ENCODE results near the gene SETBP1.

The SETBP1 gene

GRCh38 chr18:44679056-44679913 lies 1.4 kb upstream of the SETBP1 start:
- in situ Hi-C loops (cut with MboI; ENCODE audit: low sequenced_read_pairs), result no loop called here

DNA sequence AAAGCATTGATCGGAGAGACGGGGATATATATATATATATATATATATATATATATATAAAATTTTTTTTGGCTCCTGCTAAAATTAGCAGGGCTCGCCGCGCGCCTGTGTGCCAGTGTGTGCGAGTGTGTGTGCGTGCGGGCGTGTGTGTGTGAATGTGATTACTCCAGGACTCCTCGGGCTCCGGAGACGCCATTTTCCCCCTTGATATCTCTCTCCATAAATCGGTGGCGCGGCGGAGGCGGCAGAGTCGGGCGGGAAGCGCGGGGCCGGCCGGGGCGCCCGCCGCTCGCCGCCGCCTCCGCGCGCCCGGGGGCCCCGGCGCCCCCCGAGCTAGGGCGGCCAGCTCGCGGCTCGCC lies 795 bp upstream of the SETBP1 start:
- in situ Hi-C loops (cut with MboI; ENCODE audit: low sequenced_read_pairs), result no loop called here

DNA sequence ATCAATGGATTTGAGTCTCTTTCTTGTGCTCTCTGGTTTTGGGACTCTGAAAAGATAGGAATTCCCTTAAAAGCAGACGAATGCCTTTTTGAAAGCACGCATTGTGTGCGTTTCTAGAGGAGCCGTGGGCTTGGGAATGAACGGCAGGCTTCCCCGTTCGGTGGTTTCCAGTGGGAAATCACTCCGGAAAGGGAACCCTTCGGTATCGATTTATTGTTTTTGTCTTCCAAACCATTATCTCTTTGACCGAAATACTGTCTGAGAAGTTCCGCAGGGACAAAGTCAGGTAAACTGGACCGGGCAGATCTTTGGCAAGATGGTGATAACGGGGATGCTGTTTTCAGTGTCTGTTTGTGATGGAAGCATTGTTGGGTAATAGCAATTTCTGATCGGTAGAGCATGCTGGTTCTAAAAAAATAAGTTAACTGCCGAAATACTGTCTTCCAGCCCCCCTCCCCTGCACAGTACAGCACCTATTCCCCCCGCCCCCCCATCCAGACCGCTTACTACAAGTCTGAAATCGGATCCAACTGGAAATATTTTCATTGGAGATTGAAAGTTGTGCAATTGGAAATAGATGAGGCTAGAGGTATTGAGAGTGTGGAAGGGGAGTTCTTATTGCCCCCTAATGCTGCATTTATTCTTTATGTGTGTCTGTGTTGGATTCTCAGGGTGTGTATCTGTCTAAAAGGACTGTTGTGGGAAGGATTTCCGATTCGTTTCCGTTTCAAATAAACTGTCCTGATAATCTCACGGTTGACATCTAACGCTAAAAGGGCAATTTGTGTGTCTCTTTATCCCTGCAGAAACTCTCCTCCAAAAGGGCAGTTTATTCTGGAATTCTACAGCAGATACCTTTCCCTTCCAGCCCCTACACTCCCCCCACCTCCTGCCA lies 635 bp downstream of the SETBP1 start:
- in situ Hi-C loops (cut with MboI; ENCODE audit: low sequenced_read_pairs), result no loop called here

- in situ Hi-C loops (cut with MboI; ENCODE audit: low sequenced_read_pairs), result no loop called here
Observed at GRCh38 chr18:44682201-44682870, 1.6 kb downstream of the SETBP1 start.

DNA sequence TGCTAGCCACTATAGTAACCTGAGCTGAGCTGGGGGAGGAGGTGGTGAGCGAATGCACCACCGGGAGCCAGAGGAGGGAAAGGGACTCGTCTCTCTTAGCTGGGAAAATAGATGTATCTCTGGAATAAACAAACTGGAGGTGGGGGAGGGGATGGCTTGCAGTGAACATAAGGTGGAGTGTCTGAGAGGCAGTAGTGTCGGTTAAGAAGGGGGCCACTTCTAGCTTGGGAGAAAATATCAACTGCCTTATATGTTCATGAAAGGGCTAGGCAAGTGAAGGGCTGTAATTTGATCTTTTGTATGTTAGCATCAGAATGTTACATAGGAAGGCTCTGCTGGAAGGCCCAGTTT lies 2.2 kb downstream of the SETBP1 start:
- in situ Hi-C loops (cut with MboI; ENCODE audit: low sequenced_read_pairs), result no loop called here

- in situ Hi-C loops (cut with MboI; ENCODE audit: low sequenced_read_pairs), result no loop called here
Observed at GRCh38 chr18:44683556-44683955, 2.9 kb downstream of the SETBP1 start.

DNA sequence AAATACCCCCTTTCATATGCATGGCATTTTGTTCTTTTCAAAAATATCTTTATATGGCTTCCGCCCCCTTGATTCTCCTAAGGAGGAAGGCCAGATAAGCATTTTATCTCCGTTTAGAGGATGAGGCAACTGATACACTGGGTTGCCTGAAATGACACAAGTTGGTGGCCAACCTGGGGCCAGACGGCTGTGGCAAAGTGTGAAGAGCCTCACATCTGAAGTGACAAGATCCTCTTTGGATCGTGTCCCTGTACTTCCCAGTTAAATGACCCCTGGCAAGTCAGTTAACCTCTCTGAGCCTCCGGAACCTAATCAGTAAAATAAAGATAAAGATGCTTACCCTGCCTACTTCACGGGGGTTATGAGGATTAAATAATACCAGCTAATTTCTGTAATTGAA lies 4.6 kb downstream of the SETBP1 start:
- in situ Hi-C loops (cut with MboI; ENCODE audit: low sequenced_read_pairs), result no loop called here

DNA sequence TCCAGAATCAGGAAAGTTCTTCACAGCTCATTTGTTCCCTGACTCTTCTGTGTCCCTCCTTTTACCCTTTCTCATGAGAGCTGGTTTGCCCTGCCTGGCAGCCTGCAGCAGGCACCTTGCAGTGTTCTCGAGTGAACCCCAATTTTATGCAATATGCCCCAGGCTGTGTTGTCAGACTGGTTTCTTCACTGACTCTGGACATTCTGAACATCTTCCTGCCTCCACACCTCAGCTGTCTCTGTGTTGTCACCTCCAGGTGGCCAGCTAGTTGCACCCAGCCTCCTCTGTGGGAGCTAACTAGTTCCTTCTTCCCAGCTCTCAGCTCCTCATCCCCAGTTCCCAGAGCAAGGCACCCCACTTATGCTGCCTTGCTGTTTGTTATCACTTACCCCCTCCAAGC lies 5.5 kb downstream of the SETBP1 start:
- in situ Hi-C loops (cut with MboI; ENCODE audit: low sequenced_read_pairs), result no loop called here

DNA sequence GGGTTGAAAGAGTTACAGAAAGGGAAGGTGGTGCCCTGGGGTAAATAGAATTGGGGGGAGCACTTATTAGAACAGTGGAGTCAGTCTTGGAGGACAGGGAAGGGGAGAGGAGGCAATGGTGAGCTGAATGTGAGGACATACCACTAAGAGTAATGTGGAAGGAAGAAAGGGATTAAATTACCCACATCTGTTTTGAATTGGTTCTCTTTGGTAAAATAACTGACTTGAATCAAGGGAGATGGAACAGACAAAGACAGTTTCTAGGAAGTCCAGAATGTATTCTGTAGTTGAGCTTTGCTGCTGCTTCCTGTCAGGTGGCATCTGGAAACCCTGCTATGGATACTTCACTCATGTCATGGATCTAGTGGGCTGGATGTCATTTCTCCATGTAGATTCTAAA lies 6.7 kb downstream of the SETBP1 start:
- in situ Hi-C loops (cut with MboI; ENCODE audit: low sequenced_read_pairs), result no loop called here

- in situ Hi-C loops (cut with MboI; ENCODE audit: low sequenced_read_pairs), result no loop called here
Observed at GRCh38 chr18:44689736-44690135, 9.0 kb downstream of the SETBP1 start.

DNA sequence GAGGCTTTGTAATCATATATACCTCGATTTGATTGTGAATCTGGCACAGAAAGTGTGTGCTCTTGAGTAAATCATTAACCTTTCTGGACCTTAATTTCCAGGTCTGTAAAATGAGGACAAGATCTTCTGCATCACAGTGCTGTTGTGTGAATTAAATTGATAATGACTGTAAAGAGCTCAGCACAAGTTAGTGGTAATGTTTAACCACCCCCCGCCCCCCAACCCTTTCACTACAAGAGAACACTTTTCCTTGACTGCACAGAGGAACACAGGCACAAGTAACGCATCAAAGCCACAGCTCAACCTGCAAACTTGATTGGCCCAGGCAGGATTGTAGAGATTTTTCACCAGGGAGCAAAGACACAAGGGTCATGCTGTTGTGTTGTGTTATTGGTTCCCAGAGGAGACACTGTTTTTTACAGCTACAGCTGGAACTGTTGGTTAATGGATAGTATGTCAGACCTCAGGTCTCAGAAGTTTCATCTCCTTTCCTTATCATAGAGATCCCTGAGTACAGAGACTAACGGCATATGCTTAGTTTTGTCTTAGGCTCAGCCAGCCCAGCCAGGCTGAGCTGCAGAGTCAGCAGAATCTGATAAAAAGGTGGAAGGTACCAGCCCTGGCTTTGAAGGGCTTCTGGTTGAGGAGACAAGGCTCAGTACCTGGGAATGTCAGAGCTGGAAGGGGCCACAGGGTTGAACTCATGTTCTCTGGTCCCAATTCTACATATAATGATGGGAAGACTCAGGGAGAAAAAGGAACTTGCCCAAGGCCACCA lies 10.6 kb downstream of the SETBP1 start:
- in situ Hi-C loops (cut with MboI; ENCODE audit: low sequenced_read_pairs), result no loop called here

DNA sequence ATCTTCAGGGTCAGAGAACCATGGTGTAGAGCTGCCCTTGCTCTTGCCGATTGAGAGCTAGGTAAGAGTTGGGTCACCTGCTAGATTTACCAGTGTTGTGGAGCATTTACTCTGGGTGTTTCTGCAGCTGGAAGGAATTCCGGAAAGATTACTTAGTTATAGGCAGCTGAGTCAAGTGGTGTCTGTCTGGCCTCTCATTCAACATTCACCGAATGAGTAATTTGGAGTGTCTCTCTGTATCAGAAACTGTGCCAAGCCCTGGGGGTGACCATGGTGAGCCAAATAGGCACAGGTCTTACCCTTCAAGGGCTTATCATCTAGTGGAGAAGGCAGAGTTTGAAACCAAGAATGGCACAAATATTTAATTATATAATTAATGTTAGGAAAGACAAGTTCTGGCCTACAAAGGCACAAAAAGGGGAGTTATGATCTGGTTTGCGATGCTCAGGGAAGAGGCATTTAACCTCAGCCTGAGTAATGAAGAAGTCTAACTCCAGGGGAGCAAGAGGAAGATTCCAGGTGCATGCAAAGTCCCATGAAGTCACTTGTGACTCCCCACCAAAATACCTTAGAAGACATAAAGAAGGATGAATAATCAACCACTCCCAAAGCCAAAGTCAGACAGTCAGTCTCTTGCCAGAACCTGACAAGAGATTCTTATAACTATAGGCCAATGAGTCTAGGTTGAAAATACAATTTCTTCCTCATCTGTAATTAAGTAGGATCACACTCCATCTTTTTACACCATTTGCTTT lies 12.5 kb downstream of the SETBP1 start:
- in situ Hi-C loops (cut with MboI; ENCODE audit: low sequenced_read_pairs), result no loop called here

DNA sequence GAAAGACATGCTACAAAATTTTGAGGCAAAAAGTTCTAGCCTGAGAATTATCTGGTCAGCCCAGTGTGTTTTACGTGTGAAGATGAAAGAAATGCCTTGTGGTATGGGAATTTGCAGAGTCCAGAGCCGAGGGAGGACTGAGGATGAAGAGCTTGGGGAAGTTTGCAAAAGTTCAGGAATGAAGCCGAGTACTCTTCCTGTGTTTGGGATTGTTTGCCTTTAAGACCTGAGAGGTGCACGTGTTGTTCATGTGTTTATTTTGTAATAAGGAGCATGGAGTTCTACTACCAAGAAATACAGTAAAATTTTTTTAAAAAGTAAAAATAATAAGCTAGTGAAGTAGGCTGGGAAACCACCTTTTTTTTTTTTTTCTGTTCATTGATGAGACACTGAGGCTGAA lies 14.8 kb downstream of the SETBP1 start:
- in situ Hi-C loops (cut with MboI; ENCODE audit: low sequenced_read_pairs), result no loop called here

GRCh38 chr18:44696892-44697291 lies 16.2 kb downstream of the SETBP1 start:
- in situ Hi-C loops (cut with MboI; ENCODE audit: low sequenced_read_pairs), result no loop called here

DNA sequence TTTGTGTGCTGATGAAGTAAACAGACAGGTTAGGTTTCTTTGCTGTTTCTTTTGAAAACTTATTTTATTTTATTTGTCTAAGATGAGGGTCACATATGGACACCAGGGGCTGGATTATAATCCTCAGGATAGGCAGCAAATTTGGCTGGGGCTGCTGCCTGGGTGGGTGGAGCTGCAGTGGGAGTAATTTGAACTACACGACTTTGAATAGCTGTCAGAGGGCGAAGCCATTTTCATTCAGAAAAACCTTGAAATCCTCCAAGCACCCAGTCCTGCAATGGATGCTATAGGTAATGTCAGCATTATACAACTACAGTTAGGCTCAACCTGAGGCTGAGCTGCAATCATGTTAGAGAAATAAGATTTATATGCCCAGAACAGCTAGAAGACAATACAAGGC lies 16.6 kb downstream of the SETBP1 start:
- in situ Hi-C loops (cut with MboI; ENCODE audit: low sequenced_read_pairs), result no loop called here

- in situ Hi-C loops (cut with MboI; ENCODE audit: low sequenced_read_pairs), result no loop called here
Observed at GRCh38 chr18:44698518-44698917, 17.8 kb downstream of the SETBP1 start.

- in situ Hi-C loops (cut with MboI; ENCODE audit: low sequenced_read_pairs), result no loop called here
Observed at GRCh38 chr18:44699572-44700261, 19.0 kb downstream of the SETBP1 start.

DNA sequence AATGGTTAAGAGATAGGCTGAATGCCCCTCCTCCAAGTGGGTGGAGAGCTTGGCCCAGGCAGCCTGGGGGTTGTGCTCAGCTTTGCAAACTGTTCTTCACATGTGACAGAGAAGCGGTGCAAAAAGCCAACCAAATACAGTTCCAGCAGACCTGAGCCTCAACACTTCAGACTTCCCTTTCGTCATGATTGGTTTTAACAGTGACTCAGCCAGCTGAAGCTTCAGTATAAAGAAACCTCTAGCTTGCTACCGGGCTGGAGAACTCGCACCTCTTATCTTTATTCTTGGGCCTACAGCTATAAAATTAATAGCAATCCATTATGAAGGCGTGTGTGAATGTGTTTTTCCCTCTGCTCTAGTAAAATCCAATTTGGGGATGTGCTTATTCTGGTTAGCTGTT lies 20.0 kb downstream of the SETBP1 start:
- in situ Hi-C loops (cut with MboI; ENCODE audit: low sequenced_read_pairs), result no loop called here

DNA sequence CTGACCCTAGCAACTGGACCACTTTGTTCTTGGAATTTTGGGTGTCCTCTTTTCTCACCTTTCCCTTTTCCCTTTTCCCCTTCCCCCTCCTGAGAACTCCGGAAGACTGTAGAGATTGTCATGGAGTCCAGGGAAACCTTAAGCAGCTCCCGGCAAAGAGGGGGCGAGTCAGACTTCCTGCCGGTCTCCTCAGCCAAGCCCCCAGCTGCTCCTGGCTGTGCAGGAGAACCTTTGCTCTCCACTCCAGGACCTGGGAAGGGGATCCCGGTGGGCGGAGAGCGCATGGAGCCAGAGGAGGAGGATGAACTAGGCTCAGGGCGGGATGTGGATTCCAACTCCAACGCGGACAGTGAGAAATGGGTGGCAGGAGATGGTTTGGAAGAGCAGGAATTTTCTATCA lies 20.5 kb downstream of the SETBP1 start:
- in situ Hi-C loops (cut with MboI; ENCODE audit: low sequenced_read_pairs), result no loop called here

DNA sequence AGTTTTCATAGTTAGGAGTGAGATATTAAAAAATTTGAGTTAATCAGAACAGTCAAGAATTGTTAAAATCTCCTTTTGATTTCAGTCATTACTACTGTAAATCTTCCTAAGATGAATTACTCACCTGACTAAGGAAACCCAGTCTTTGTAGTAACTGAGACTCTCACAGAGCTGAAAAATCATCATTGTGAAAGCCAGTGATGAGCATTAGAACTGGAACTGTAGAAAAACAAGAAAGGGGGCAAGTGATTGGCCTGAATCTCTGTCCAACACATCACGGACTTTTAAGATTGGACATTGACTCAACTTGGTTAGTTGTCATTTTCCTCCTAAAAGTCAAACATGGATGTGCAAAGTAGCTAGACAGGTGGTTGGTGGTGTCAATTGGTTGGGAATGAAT lies 21.9 kb downstream of the SETBP1 start:
- in situ Hi-C loops (cut with MboI; ENCODE audit: low sequenced_read_pairs), result no loop called here
